ENCODE results near the gene TRAK1.

Gene TRAK1

GRCh38 chr3:42236611-42237010 is 145.5 kb downstream of the TRAK1 start:
- Mint-ChIP-seq H3K27me3 (peaks cover 29% of the 10 kb centered on the region), H3K36me3 (ENCODE audit: low read depth) (no peaks in the 10 kb centered on the region), H3K4me3 (no peak overlapping the region), H3K4me1 (ENCODE audit: low read depth) (no peaks in the 10 kb centered on the region), H3K27ac (no peak overlapping the region), H3K9me3 (peaks cover 9% of the 10 kb centered on the region)
- no peak for DNase-seq

GRCh38 chr3:42246091-42246490 is 154.9 kb downstream of the TRAK1 start:
- H3K27me3 Mint-ChIP-seq = peaks cover 2% of the 10 kb centered on the region
- no peaks in the 10 kb centered on the region for H3K36me3 Mint-ChIP-seq (ENCODE audit: low read depth)
- no peak overlapping the region for H3K27ac Mint-ChIP-seq
- no peaks in the 10 kb centered on the region for H3K9me3 Mint-ChIP-seq
- H3K4me1 Mint-ChIP-seq (ENCODE audit: low read depth) = peaks cover 10% of the 10 kb centered on the region
- H3K4me3 Mint-ChIP-seq = no peak overlapping the region
- no peak for DNase-seq

GRCh38 chr3:42247576-42248027 is 156.4 kb downstream of the TRAK1 start:
- Mint-ChIP-seq H3K4me1 (ENCODE audit: low read depth) (peaks cover 10% of the 10 kb centered on the region), H3K27me3 (peaks cover 2% of the 10 kb centered on the region), H3K4me3 (no peak overlapping the region), H3K27ac (no peak overlapping the region), H3K9me3 (no peaks in the 10 kb centered on the region), H3K36me3 (ENCODE audit: low read depth) (no peaks in the 10 kb centered on the region)
- DNase-seq = peak; percentile 68

GRCh38 chr3:42250761-42251160 is 159.6 kb downstream of the TRAK1 start:
- H3K36me3 Mint-ChIP-seq (ENCODE audit: low read depth) = no peaks in the 10 kb centered on the region
- H3K4me1 Mint-ChIP-seq (ENCODE audit: low read depth) = peaks cover 14% of the 10 kb centered on the region
- H3K27me3 Mint-ChIP-seq = peaks cover 13% of the 10 kb centered on the region
- H3K9me3 Mint-ChIP-seq = no peaks in the 10 kb centered on the region
- no peak overlapping the region for H3K4me3 Mint-ChIP-seq
- DNase-seq = no peak
- H3K27ac Mint-ChIP-seq = no peak overlapping the region

- Mint-ChIP-seq H3K36me3 (ENCODE audit: low read depth) (no peaks in the 10 kb centered on the region), H3K9me3 (no peaks in the 10 kb centered on the region), H3K4me3 (no peak overlapping the region), H3K27me3 (peaks cover 30% of the 10 kb centered on the region), H3K4me1 (ENCODE audit: low read depth) (peaks cover 14% of the 10 kb centered on the region), H3K27ac (no peak overlapping the region)
- DNase-seq = no peak
Measured at GRCh38 chr3:42254566-42254965, 163.4 kb downstream of the TRAK1 start.

- H3K4me3 Mint-ChIP-seq = no peak overlapping the region
- DNase-seq = no peak
- H3K4me1 Mint-ChIP-seq (ENCODE audit: low read depth) = peaks cover 14% of the 10 kb centered on the region
- H3K36me3 Mint-ChIP-seq (ENCODE audit: low read depth) = no peaks in the 10 kb centered on the region
- H3K9me3 Mint-ChIP-seq = no peaks in the 10 kb centered on the region
- H3K27ac Mint-ChIP-seq = peak overlapping the region; percentile 4
- H3K27me3 Mint-ChIP-seq = peaks cover 43% of the 10 kb centered on the region
Measured at GRCh38 chr3:42256135-42256819, 165.1 kb downstream of the TRAK1 start.

GRCh38 chr3:42257007-42257406 is 165.8 kb downstream of the TRAK1 start:
- Mint-ChIP-seq H3K9me3 (no peaks in the 10 kb centered on the region), H3K27me3 (peaks cover 51% of the 10 kb centered on the region), H3K36me3 (ENCODE audit: low read depth) (no peaks in the 10 kb centered on the region), H3K4me1 (ENCODE audit: low read depth) (peaks cover 14% of the 10 kb centered on the region), H3K4me3 (no peak overlapping the region), H3K27ac (no peak overlapping the region)
- no peak for DNase-seq

- peaks cover 20% of the 10 kb centered on the region for H3K4me1 Mint-ChIP-seq (ENCODE audit: low read depth)
- H3K4me3 Mint-ChIP-seq = no peak overlapping the region
- DNase-seq = no peak
- H3K36me3 Mint-ChIP-seq (ENCODE audit: low read depth) = no peaks in the 10 kb centered on the region
- H3K27me3 Mint-ChIP-seq = peaks cover 85% of the 10 kb centered on the region
- H3K27ac Mint-ChIP-seq = no peak overlapping the region
- H3K9me3 Mint-ChIP-seq = no peaks in the 10 kb centered on the region
Measured at GRCh38 chr3:42262525-42262924, 171.4 kb downstream of the TRAK1 start.

GRCh38 chr3:42263354-42264346 is 172.5 kb downstream of the TRAK1 start:
- H3K27ac Mint-ChIP-seq = no peak overlapping the region
- no peaks in the 10 kb centered on the region for H3K36me3 Mint-ChIP-seq (ENCODE audit: low read depth)
- peak overlapping the region; percentile 23 for H3K4me3 Mint-ChIP-seq
- peak; percentile 43 for DNase-seq
- peaks cover 20% of the 10 kb centered on the region for H3K4me1 Mint-ChIP-seq (ENCODE audit: low read depth)
- no peaks in the 10 kb centered on the region for H3K9me3 Mint-ChIP-seq
- H3K27me3 Mint-ChIP-seq = peaks cover 85% of the 10 kb centered on the region

- peaks cover 20% of the 10 kb centered on the region for H3K4me1 Mint-ChIP-seq (ENCODE audit: low read depth)
- peaks cover 89% of the 10 kb centered on the region for H3K27me3 Mint-ChIP-seq
- no peaks in the 10 kb centered on the region for H3K36me3 Mint-ChIP-seq (ENCODE audit: low read depth)
- no peak overlapping the region for H3K27ac Mint-ChIP-seq
- peak overlapping the region; percentile 20 for H3K4me3 Mint-ChIP-seq
- peak; percentile 47 for DNase-seq
- no peaks in the 10 kb centered on the region for H3K9me3 Mint-ChIP-seq
Measured at GRCh38 chr3:42264399-42265058, 173.4 kb downstream of the TRAK1 start.

GRCh38 chr3:42265059-42265991 is 174.2 kb downstream of the TRAK1 start:
- Mint-ChIP-seq H3K9me3 (no peaks in the 10 kb centered on the region), H3K27me3 (peaks cover 87% of the 10 kb centered on the region), H3K36me3 (ENCODE audit: low read depth) (no peaks in the 10 kb centered on the region), H3K27ac (no peak overlapping the region), H3K4me1 (ENCODE audit: low read depth) (peaks cover 20% of the 10 kb centered on the region), H3K4me3 (no peak overlapping the region)
- DNase-seq = no peak

- no peak for DNase-seq
- Mint-ChIP-seq H3K27me3 (peaks cover 91% of the 10 kb centered on the region), H3K9me3 (peaks cover 6% of the 10 kb centered on the region), H3K36me3 (ENCODE audit: low read depth) (no peaks in the 10 kb centered on the region), H3K4me1 (ENCODE audit: low read depth) (peaks cover 20% of the 10 kb centered on the region), H3K4me3 (no peak within 1 kb of the TSS), H3K27ac (no peak within 1 kb of the TSS)
Measured at GRCh38 chr3:42266085-42266484, 174.9 kb downstream of the TRAK1 start, which contains the start of gene CCK. CCK (minus strand) TSS chr3:42266185; CDS start chr3:42263630, 2,555 bp downstream.

- no peak overlapping the region for H3K4me3 Mint-ChIP-seq
- DNase-seq = no peak
- H3K27me3 Mint-ChIP-seq = peaks cover 76% of the 10 kb centered on the region
- peaks cover 11% of the 10 kb centered on the region for H3K9me3 Mint-ChIP-seq
- H3K27ac Mint-ChIP-seq = no peak overlapping the region
- H3K36me3 Mint-ChIP-seq (ENCODE audit: low read depth) = no peaks in the 10 kb centered on the region
- peaks cover 20% of the 10 kb centered on the region for H3K4me1 Mint-ChIP-seq (ENCODE audit: low read depth)
Measured at GRCh38 chr3:42267878-42268277, 176.7 kb downstream of the TRAK1 start.

All from activated T-cell treated with anti-CD3 and anti-CD28 coated beads, Interleukin-2, amount 50 U/mL, for 24 hours (primary cell).